MM.1S (cell line): ENCODE results near the gene MOBP.
"Not testable (repeated sequence)": the region's sequence is repeated elsewhere in the genome, so short reads cannot be mapped to it uniquely, and the experiment has no call there.

Experiments
- DNase-seq: peaks from one replicate; pipeline ENCODE4 v3.0.0-alpha.2; 2015
- H2AFZ ChIP-seq: fragments of 300-600 bp; sonication (generic); 2 replicates; pipeline ENCODE4 v1.6.0; 2016; ENCODE audit warnings: antibody characterized with exemption, low read length
- H3F3A ChIP-seq: fragments of 300-600 bp; sonication (generic); 2 replicates; pipeline ENCODE4 v1.6.1; 2016; ENCODE audit warnings: mild to moderate bottlenecking, antibody characterized with exemption, low read length, moderate library complexity, mixed read lengths; ENCODE audit not compliant: insufficient read depth
- H3K27ac ChIP-seq: fragments of 300-600 bp; sonication (generic); 2 replicates; pipeline ENCODE4 v1.5.1; 2016; ENCODE audit warnings: mild to moderate bottlenecking, low read length
- H3K27me3 ChIP-seq: fragments of 300-600 bp; sonication (generic); replicated peaks from 2 replicates; pipeline ENCODE4 v1.6.0; 2016; ENCODE audit warnings: low read length; ENCODE audit not compliant: insufficient read depth
- H3K36me3 ChIP-seq: fragments of 300-600 bp; sonication (generic); replicated peaks from 2 replicates; pipeline ENCODE4 v1.6.1; 2016; ENCODE audit warnings: mild to moderate bottlenecking, low read length, mixed read lengths; ENCODE audit not compliant: insufficient read depth
- H3K4me1 ChIP-seq: fragments of 300-600 bp; sonication (generic); 2 replicates; pipeline ENCODE4 v1.6.1; 2016; ENCODE audit warnings: low read length, mixed read lengths
- H3K4me2 ChIP-seq: fragments of 300-600 bp; sonication (generic); 2 replicates; pipeline ENCODE4 v1.6.0; 2016; ENCODE audit warnings: low read depth, low read length
- H3K4me3 ChIP-seq: fragments of 300-600 bp; sonication (generic); 2 replicates; pipeline ENCODE4 v1.5.1; 2016; ENCODE audit warnings: low read length, mixed read lengths
- H3K79me2 ChIP-seq: fragments of 300-600 bp; sonication (generic); 2 replicates; pipeline ENCODE4 v1.6.1; 2016; ENCODE audit warnings: mixed run types, low read length, mixed read lengths
- H3K9ac ChIP-seq: fragments of 300-600 bp; sonication (generic); 2 replicates; pipeline ENCODE4 v1.6.1; 2016; ENCODE audit warnings: low read length, mixed read lengths
- H3K9me2 ChIP-seq: fragments of 300-600 bp; sonication (generic); replicated peaks from 2 replicates; pipeline ENCODE4 v1.6.1; 2016; ENCODE audit warnings: mild to moderate bottlenecking, low read length, mixed read lengths; ENCODE audit not compliant: insufficient read depth
- H3K9me3 ChIP-seq: fragments of 300-600 bp; sonication (generic); replicated peaks from 2 replicates; pipeline ENCODE4 v1.6.1; 2016; ENCODE audit warnings: mild to moderate bottlenecking, low read length, mixed read lengths; ENCODE audit not compliant: insufficient read depth
- H4K20me1 ChIP-seq: fragments of 300-600 bp; sonication (generic); 2 replicates; pipeline ENCODE4 v1.6.1; 2016; ENCODE audit warnings: mild to moderate bottlenecking, low read length, moderate library complexity, mixed read lengths; ENCODE audit not compliant: insufficient read depth
- EZH2 ChIP-seq: fragments of 300-600 bp; sonication (generic); optimal IDR thresholded peaks from 2 replicates; pipeline ENCODE3; 2017; ENCODE audit warnings: low read depth, mild to moderate bottlenecking, antibody characterized with exemption, low read length, mixed read lengths
- EZH2phosphoT487 ChIP-seq: fragments of 300-600 bp; sonication (generic); IDR thresholded peaks from 2 replicates; pipeline ENCODE4 v1.6.1; 2018; ENCODE audit warnings: antibody characterized with exemption, low read length
- TF ChIP-seq, protein P1 (sequence below): fragments of 300-600 bp; sonication (generic); IDR thresholded peaks from 2 replicates; pipeline ENCODE4 v1.5.1; 2016; ENCODE audit warnings: antibody characterized with exemption, low read length, mixed read lengths

Gene MOBP, protein sequence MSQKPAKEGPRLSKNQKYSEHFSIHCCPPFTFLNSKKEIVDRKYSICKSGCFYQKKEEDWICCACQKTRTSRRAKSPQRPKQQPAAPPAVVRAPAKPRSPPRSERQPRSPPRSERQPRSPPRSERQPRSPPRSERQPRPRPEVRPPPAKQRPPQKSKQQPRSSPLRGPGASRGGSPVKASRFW

DNA sequence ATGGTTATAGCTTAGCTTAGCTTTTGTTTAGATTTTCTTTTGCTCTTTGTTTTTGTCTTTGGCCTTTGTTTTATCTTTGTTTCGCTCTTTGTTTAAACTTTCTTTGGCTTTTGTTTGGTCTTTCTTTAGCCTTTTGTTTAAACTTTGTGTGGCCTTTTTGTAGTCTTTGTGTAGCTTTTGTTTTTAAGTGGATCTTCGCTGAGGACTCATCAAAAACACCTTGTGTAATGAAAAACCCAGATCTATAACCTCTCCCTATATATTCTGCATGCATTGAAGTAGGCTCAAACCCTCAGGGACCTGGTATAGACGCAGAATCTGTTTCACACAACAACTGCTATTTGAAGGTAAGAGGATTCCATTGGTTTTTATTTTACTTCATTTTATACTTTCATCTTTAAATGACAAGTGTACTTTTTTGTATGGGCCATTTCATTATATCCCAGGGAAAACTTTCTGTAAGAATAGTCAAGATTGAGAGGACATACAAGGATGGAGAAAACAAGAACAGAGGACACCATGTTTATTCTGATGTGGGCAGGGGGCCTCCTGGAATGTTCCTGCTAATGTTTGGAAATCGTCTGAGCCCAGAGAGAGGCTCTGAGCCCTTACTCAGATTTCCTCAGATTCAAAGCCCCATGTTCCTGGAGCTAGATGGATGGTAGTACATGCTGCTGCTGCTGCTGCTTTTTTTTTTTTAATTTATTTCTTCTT is at the start of gene MOBP:
Gene MOBP (plus strand): TSS at position 287 of the 714 bp plus-strand sequence. CDS start 34,390 bp downstream, outside the sequence.
- Histone ChIP-seq H3K9ac (no peak within 1 kb of the TSS), H3K27ac (no peak within 1 kb of the TSS), H3K9me2 (no peaks in the 10 kb centered on the region), H3K79me2 (no peaks in the 10 kb centered on the region), H3K4me1 (no peaks in the 10 kb centered on the region), H3K4me3 (no peak within 1 kb of the TSS), H3K9me3 (no peaks in the 10 kb centered on the region), H2AFZ (no peak within 1 kb of the TSS), H3K27me3 (no peaks in the 10 kb centered on the region), H3K36me3 (no peaks in the 10 kb centered on the region), H3F3A (no peaks in the 10 kb centered on the region), H4K20me1 (no peaks in the 10 kb centered on the region), H3K4me2 (no peak within 1 kb of the TSS)
- no peak for DNase-seq
- TF ChIP-seq, protein P1, sequence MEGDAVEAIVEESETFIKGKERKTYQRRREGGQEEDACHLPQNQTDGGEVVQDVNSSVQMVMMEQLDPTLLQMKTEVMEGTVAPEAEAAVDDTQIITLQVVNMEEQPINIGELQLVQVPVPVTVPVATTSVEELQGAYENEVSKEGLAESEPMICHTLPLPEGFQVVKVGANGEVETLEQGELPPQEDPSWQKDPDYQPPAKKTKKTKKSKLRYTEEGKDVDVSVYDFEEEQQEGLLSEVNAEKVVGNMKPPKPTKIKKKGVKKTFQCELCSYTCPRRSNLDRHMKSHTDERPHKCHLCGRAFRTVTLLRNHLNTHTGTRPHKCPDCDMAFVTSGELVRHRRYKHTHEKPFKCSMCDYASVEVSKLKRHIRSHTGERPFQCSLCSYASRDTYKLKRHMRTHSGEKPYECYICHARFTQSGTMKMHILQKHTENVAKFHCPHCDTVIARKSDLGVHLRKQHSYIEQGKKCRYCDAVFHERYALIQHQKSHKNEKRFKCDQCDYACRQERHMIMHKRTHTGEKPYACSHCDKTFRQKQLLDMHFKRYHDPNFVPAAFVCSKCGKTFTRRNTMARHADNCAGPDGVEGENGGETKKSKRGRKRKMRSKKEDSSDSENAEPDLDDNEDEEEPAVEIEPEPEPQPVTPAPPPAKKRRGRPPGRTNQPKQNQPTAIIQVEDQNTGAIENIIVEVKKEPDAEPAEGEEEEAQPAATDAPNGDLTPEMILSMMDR = no peak
- TF ChIP-seq EZH2phosphoT487 (no peak), EZH2 (no peak)

DNA sequence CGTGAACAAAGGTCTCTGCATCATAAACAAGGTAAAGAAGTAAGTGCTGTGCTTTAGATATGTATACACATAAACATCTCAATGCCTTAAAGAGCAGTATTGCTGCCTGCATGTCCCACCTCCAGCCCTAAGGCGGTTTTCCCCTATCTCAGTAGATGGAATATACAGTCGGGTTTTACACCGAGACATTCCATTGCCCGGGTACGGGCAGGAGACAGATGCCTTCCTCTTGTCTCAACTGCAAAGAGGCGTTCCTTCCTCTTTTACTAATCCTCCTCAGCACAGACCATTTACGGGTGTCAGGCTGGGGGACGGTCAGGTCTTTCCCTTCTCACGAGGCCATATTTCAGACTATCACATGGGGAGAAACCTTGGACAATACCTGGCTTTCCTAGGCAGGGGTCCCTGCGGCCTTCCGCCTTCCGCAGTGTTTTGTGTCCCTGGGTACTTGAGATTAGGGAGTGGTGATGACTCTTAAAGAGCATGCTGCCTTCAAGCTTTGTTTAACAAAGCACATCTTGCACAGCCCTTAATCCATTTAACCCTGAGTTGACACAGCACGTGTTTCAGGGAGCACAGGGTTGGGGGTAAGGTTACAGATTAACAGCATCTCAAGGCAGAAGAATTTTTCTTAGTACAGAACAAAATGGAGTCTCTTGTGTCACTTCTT is 48.8 kb upstream of the MOBP start:
- H3K4me1 ChIP-seq, H3K4me2 ChIP-seq, H3K9me3 ChIP-seq, H3K9me2 ChIP-seq, H3K9ac ChIP-seq, H2AFZ ChIP-seq, DNase-seq, H4K20me1 ChIP-seq, H3K36me3 ChIP-seq, H3K79me2 ChIP-seq, H3K27ac ChIP-seq, H3K4me3 ChIP-seq, H3K27me3 ChIP-seq: not testable (repeated sequence)
- H3F3A ChIP-seq = peaks cover 29% of the 10 kb centered on the region

DNA sequence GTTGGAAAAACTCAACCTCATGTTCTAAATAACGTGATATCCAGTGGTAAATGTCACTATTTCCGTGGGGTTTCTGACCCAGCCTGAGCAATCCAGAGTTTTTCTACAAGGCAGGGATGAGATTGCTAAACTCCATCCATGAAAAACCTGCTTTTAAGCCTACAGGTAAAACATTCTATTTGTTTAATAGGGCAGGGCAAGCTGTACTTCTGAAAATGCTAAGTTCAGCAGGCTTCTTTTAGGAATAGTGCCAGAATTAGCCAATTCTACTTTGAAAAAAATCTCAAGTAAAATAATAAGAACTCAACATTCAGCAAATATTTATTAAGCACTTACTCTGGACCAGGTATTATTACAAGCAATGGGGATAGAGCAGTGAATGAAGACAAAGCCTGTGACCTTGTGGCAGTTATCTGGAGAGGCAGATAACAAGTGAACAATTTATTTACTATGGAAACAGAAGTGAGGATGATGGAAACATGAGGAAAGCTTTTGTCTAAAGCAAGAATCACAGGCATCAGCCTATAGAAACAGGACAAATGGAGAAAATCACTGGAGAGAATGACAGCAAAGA is 47.7 kb upstream of the MOBP start:
- no peak overlapping the region for H3K4me3 ChIP-seq
- H3K9me2 ChIP-seq = no peaks in the 10 kb centered on the region
- no peak overlapping the region for H3K27ac ChIP-seq
- no peaks in the 10 kb centered on the region for H3K36me3 ChIP-seq
- TF ChIP-seq, protein P1 = no peak
- TF ChIP-seq EZH2 (no peak), EZH2phosphoT487 (no peak)
- no peaks in the 10 kb centered on the region for H4K20me1 ChIP-seq
- peaks cover 18% of the 10 kb centered on the region for H3F3A ChIP-seq
- H3K79me2 ChIP-seq = no peaks in the 10 kb centered on the region
- no peaks in the 10 kb centered on the region for H3K9me3 ChIP-seq
- H2AFZ ChIP-seq = no peak overlapping the region
- no peak overlapping the region for H3K9ac ChIP-seq
- H3K27me3 ChIP-seq = no peaks in the 10 kb centered on the region
- H3K4me2 ChIP-seq = no peak overlapping the region
- no peaks in the 10 kb centered on the region for H3K4me1 ChIP-seq
- no peak for DNase-seq
